HepG2 (cell line): Measurements from ENCODE around the gene ATAD3C. TPM values are rescaled to one million over a fixed set of nuclear protein-coding genes. Genes with fewer than 3 reads are reported as not detected.
A peak's percentile ranks its signal among the peaks of the same experiment; 100 is the strongest.

ENCODE experiments used
- ARNTL ChIP-seq: sonication (generic); formaldehyde crosslinking; IDR thresholded peaks from 2 replicates; pipeline ENCODE4 v1.4.0; 2020; ENCODE audit warnings: mild to moderate bottlenecking, missing genetic modification reagents
- BORCS8-MEF2B ChIP-seq: sonication (generic); formaldehyde crosslinking; IDR thresholded peaks from 2 replicates; pipeline ENCODE4 v1.8.0; 2022; ENCODE audit warnings: mild to moderate bottlenecking, missing genetic modification reagents
- EZH2 ChIP-seq: conservative IDR thresholded peaks from 2 replicates; pipeline ENCODE4 v1.6.1; 2012; ENCODE audit warnings: mild to moderate bottlenecking, low read depth, low read length, moderate library complexity
- FOXK2 ChIP-seq: fragments of 450-650 bp; IDR thresholded peaks from 2 replicates; pipeline ENCODE4 v1.6.1; 2016
- FOXO4 ChIP-seq: sonication (generic); formaldehyde crosslinking; conservative IDR thresholded peaks from 2 replicates; pipeline ENCODE4 v1.8.1; 2023; ENCODE audit warnings: missing genetic modification reagents
- HIVEP1 ChIP-seq: sonication (generic); formaldehyde crosslinking; IDR thresholded peaks from 2 replicates; pipeline ENCODE4 v1.4.0; 2020; ENCODE audit warnings: mild to moderate bottlenecking, missing genetic modification reagents
- KDM2A ChIP-seq: sonication (generic); formaldehyde crosslinking; IDR thresholded peaks from 2 replicates; pipeline ENCODE4 v1.4.0; 2020; ENCODE audit warnings: low read depth, missing genetic modification reagents, borderline replicate concordance
- PCBP2 ChIP-seq: fragments of 200-400 bp; formaldehyde crosslinking; optimal IDR thresholded peaks from 2 replicates; pipeline ENCODE3; 2018; ENCODE audit warnings: low read length, low read depth; ENCODE audit not compliant: poor library complexity, severe bottlenecking
- RFX1 ChIP-seq: fragments of 450-650 bp; IDR thresholded peaks from 2 replicates; pipeline ENCODE4 v1.6.1; 2017
- RXRB ChIP-seq: IDR thresholded peaks from 2 replicates; pipeline ENCODE4 v1.6.1; 2016; ENCODE audit warnings: borderline replicate concordance, missing genetic modification reagents, missing compliant biosample characterization
- SMC3 ChIP-seq: IDR thresholded peaks from 2 replicates; pipeline ENCODE4 v1.6.1; 2011; ENCODE audit warnings: low read length, improper control_type of control experiment
- SNAPC5 ChIP-seq: sonication (generic); formaldehyde crosslinking; IDR thresholded peaks from 2 replicates; pipeline ENCODE4 v1.8.1; 2023; ENCODE audit warnings: mild to moderate bottlenecking, missing genetic modification reagents, borderline replicate concordance
- SOX13 ChIP-seq, 3 experiments: fragments of 450-650 bp in 1 of 3; sonication (generic) in 1 of 3; formaldehyde crosslinking in 1 of 3; IDR thresholded peaks in 2 of 3; conservative IDR thresholded peaks in 1 of 3; 2 replicates each; pipeline versions ENCODE4 v1.5.0 to v1.6.1; 2016 to 2020; ENCODE audit warnings: antibody characterized with exemption in 1 of 3, mild to moderate bottlenecking in 1 of 3, missing compliant biosample characterization in 1 of 3, missing genetic modification reagents in 1 of 3, moderate library complexity in 1 of 3
- TCF7 ChIP-seq: sonication (generic); IDR thresholded peaks from 2 replicates; pipeline ENCODE4 v1.6.1; 2016; ENCODE audit warnings: antibody characterized with exemption, low read depth
- XRCC5 ChIP-seq: fragments of 200-400 bp; formaldehyde crosslinking; optimal IDR thresholded peaks from 2 replicates; pipeline ENCODE3; 2017; ENCODE audit warnings: mild to moderate bottlenecking, low read length
- ZNF10 ChIP-seq: sonication (generic); formaldehyde crosslinking; IDR thresholded peaks from 2 replicates; pipeline ENCODE4 v1.4.0; 2020; ENCODE audit warnings: mild to moderate bottlenecking, low read depth, missing genetic modification reagents, borderline replicate concordance
- ZNF124 ChIP-seq: sonication (generic); formaldehyde crosslinking; IDR thresholded peaks from 2 replicates; pipeline ENCODE4 v1.4.0; 2020; ENCODE audit warnings: missing genetic modification reagents
- ZNF326 ChIP-seq: sonication (generic); formaldehyde crosslinking; IDR thresholded peaks from 2 replicates; pipeline ENCODE4 v1.4.0; 2020; ENCODE audit warnings: missing genetic modification reagents, borderline replicate concordance
- ZNF468 ChIP-seq: sonication (generic); formaldehyde crosslinking; IDR thresholded peaks from 2 replicates; pipeline ENCODE4 v1.8.0; 2022; ENCODE audit warnings: mild to moderate bottlenecking, moderate library complexity, missing genetic modification reagents
- ZNF547 ChIP-seq: sonication (generic); formaldehyde crosslinking; IDR thresholded peaks from 2 replicates; pipeline ENCODE4 v1.5.1; 2020; ENCODE audit warnings: mild to moderate bottlenecking, missing genetic modification reagents
- ZNF609 ChIP-seq: sonication (generic); formaldehyde crosslinking; IDR thresholded peaks from 2 replicates; pipeline ENCODE4 v1.4.0; 2020; ENCODE audit warnings: mild to moderate bottlenecking, missing genetic modification reagents, borderline replicate concordance
- ZSCAN5A ChIP-seq: sonication (generic); formaldehyde crosslinking; IDR thresholded peaks from 2 replicates; pipeline ENCODE4 v1.8.0; 2022; ENCODE audit warnings: mild to moderate bottlenecking, missing genetic modification reagents, borderline replicate concordance
- polyA plus RNA-seq, 8 experiments: library from polyadenylated mRNA; depleted of rRNA in 3 of 8; stranded (reverse) in 7 of 8; unstranded in 1 of 8; fragments of >200 nt; fragmentation: Illumina TruSeq in 4 of 8; extraction: Trizol in 4 of 8; gene quantifications; 2 replicates each; pipeline versions ENCODE4 v1.2.1 to v1.2.3, GENCODE V29; 2011 to 2016; ENCODE audit warnings: low read depth in 4 of 8, missing spikeins in 1 of 8, mixed read lengths in 1 of 8; ENCODE audit not compliant: insufficient read depth in 1 of 8
- total RNA-seq, 5 experiments: library from RNA; depleted of rRNA; stranded (reverse); fragments of >200 nt; fragmentation: Illumina TruSeq; extraction: Trizol; gene quantifications; 2 replicates each; pipeline ENCODE4 v1.2.3, GENCODE V29; 2016; ENCODE audit warnings: low read depth in 1 of 5

ATAD3C gene
- total and polyA plus RNA-seq, 2 of the 13 experiments (the other 11 are each of a cell fraction or from before 2014, with no cell fraction given) = 2.4 to 3.2 TPM

GRCh38 chr1:1441002-1441888 is 8.2 kb upstream of the ATAD3C start (continued):
- TF ChIP-seq ZSCAN5A (CRISPR knock-in tag) (no peak), FOXO4 (no peak), ARNTL (peak; percentile 59; the same call in 1 of the 2 replicates), TCF7 (no peak), XRCC5 (peak; percentile 88), ZNF10 (no peak), ZNF609 (CRISPR knock-in tag) (0 out of 2 replicates have a peak, but pooled peaks have one; percentile 74), RXRB (peak; percentile 44), FOXK2 (no peak), SMC3 (peak; percentile 34; the same call in 1 of the 2 replicates), RFX1 (no peak), HIVEP1 (CRISPR knock-in tag) (no peak), BORCS8-MEF2B (CRISPR knock-in tag) (peak; percentile 78), ZNF124 (CRISPR knock-in tag) (peak; percentile 67; the same call in 1 of the 2 replicates), ZNF547 (CRISPR knock-in tag) (no peak; the same call in 1 of the 2 replicates), ZNF468 (no peak), SNAPC5 (CRISPR knock-in tag) (no peak), KDM2A (CRISPR knock-in tag) (peak; percentile 94), ZNF326 (no peak), EZH2 (no peak), SOX13 (IDR thresholded peaks at IDR 0.05) (no peak), SOX13 (CRISPR knock-in tag; conservative IDR thresholded peaks at IDR 0.05 in 1 of 2, IDR thresholded peaks at IDR 0.05 in 1 of 2) (no peak), PCBP2 (no peak)
